Measurements from ENCODE around the gene USF2.

GRCh38 chr19:35219008-35219407, 49.8 kb upstream of the USF2 start:
- TF ChIP-seq CTCF (IDR thresholded peaks at IDR 0.05) (no peak), POLR2A (IDR thresholded peaks at IDR 0.05) (no peak)

All from thyroid gland (tissue), 4 donors.